PC-9 (cell line): ENCODE measurements around the gene PTPDC1.

Experiments used
- EZH2 ChIP-seq: fragments of 200-600 bp; sonication (generic); IDR thresholded peaks from 2 replicates; pipeline ENCODE4 v1.8.0; 2017; ENCODE audit warnings: antibody characterized with exemption, low read depth
- TF ChIP-seq, protein P1 (sequence below): fragments of 200-600 bp; sonication (generic); conservative IDR thresholded peaks from 2 replicates; pipeline ENCODE4 v1.6.1; 2017; ENCODE audit warnings: mixed run types, antibody characterized with exemption, mild to moderate bottlenecking, moderate library complexity

DNA sequence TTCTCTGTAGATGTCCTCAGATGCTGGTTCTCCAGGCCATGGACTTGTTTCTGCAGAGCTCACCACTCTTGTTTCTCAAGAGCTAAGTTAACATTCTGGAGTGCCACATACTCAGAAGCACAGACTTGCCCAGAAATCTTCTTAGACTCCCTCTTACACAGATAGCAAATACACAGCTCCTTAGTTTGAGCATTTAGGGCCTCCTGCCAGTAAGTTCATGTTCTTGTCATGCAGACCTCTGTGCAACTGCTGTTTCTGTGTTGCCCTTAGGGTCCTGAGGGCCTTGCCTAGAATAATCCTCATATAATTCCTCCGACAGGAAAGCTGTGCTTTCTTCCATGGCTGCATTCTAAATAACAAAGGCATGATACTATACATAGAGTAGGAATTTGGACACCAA, 1.3 kb upstream of the PTPDC1 start:
- TF ChIP-seq, protein P1, sequence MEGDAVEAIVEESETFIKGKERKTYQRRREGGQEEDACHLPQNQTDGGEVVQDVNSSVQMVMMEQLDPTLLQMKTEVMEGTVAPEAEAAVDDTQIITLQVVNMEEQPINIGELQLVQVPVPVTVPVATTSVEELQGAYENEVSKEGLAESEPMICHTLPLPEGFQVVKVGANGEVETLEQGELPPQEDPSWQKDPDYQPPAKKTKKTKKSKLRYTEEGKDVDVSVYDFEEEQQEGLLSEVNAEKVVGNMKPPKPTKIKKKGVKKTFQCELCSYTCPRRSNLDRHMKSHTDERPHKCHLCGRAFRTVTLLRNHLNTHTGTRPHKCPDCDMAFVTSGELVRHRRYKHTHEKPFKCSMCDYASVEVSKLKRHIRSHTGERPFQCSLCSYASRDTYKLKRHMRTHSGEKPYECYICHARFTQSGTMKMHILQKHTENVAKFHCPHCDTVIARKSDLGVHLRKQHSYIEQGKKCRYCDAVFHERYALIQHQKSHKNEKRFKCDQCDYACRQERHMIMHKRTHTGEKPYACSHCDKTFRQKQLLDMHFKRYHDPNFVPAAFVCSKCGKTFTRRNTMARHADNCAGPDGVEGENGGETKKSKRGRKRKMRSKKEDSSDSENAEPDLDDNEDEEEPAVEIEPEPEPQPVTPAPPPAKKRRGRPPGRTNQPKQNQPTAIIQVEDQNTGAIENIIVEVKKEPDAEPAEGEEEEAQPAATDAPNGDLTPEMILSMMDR = no peak
- no peak for TF ChIP-seq EZH2
